Measurements from ENCODE around the gene COG5.

COG5 gene

GRCh38 chr7:107203607-107204006 lies 360.1 kb downstream of the COG5 start:
- CTCF ChIA-PET: no interaction called here
- no peak for DNase-seq (ENCODE audit: extremely low spot score)
- POLR2A ChIA-PET: interaction anchor here (0.9 kb wide), 1 partner anchor 35 kb away, joined by 3 read pairs; no protein-coding TSS in a partner anchor
- TF ChIP-seq ZNF384 (IDR thresholded peaks at IDR 0.05): no peak
- no peak for TF ChIP-seq FOXM1 (IDR thresholded peaks at IDR 0.05; ENCODE audit: borderline replicate concordance)
- TF ChIP-seq ELF4 (IDR thresholded peaks at IDR 0.05): no peak
- no peak for TF ChIP-seq L3MBTL2 (conservative IDR thresholded peaks at IDR 0.05)
- no peak for TF ChIP-seq BHLHE40 (IDR thresholded peaks at IDR 0.05; ENCODE audit: borderline replicate concordance)
- no peak for TF ChIP-seq LEF1 (IDR thresholded peaks at IDR 0.05; ENCODE audit: borderline replicate concordance)
- no peak for TF ChIP-seq FOXA1 (IDR thresholded peaks at IDR 0.05)
- no peak for TF ChIP-seq FOXK2 (IDR thresholded peaks at IDR 0.05)

GRCh38 chr7:107201795-107202450 lies 361.8 kb downstream of the COG5 start:
- CTCF ChIA-PET: no interaction called here
- POLR2A ChIA-PET: no interaction called here
- DNase-seq (ENCODE audit: extremely low spot score): peak; percentile 57
- TF ChIP-seq CTBP1 (IDR thresholded peaks at IDR 0.05; ENCODE audit: borderline replicate concordance): no peak
- no peak for TF ChIP-seq L3MBTL2 (conservative IDR thresholded peaks at IDR 0.05)
- no peak for TF ChIP-seq SP1 (IDR thresholded peaks at IDR 0.05)
- no peak for TF ChIP-seq TARDBP (IDR thresholded peaks at IDR 0.05)
- no peak for TF ChIP-seq NFRKB (IDR thresholded peaks at IDR 0.05)
- no peak for TF ChIP-seq LEF1 (IDR thresholded peaks at IDR 0.05; ENCODE audit: borderline replicate concordance)
- TF ChIP-seq HDGF (IDR thresholded peaks at IDR 0.05; ENCODE audit: borderline replicate concordance): no peak
- no peak for TF ChIP-seq BHLHE40 (IDR thresholded peaks at IDR 0.05; ENCODE audit: borderline replicate concordance)
- TF ChIP-seq ARNT (IDR thresholded peaks at IDR 0.05): no peak
- TF ChIP-seq FOXM1 (IDR thresholded peaks at IDR 0.05; ENCODE audit: borderline replicate concordance): no peak
- TF ChIP-seq SUZ12 (IDR thresholded peaks at IDR 0.05): no peak
- TF ChIP-seq FOXK2 (IDR thresholded peaks at IDR 0.05): no peak
- TF ChIP-seq ELF4 (IDR thresholded peaks at IDR 0.05): no peak
- no peak for TF ChIP-seq FOXA1 (IDR thresholded peaks at IDR 0.05)
- TF ChIP-seq ZNF384 (IDR thresholded peaks at IDR 0.05): no peak
- TF ChIP-seq, protein P1, sequence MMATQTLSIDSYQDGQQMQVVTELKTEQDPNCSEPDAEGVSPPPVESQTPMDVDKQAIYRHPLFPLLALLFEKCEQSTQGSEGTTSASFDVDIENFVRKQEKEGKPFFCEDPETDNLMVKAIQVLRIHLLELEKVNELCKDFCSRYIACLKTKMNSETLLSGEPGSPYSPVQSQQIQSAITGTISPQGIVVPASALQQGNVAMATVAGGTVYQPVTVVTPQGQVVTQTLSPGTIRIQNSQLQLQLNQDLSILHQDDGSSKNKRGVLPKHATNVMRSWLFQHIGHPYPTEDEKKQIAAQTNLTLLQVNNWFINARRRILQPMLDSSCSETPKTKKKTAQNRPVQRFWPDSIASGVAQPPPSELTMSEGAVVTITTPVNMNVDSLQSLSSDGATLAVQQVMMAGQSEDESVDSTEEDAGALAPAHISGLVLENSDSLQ (IDR thresholded peaks at IDR 0.05): no peak

GRCh38 chr7:107196834-107197610 lies 366.7 kb downstream of the COG5 start:
- DNase-seq (ENCODE audit: extremely low spot score): no peak
- TF ChIP-seq NFRKB (IDR thresholded peaks at IDR 0.05) (no peak), SP1 (IDR thresholded peaks at IDR 0.05) (no peak), FOXK2 (IDR thresholded peaks at IDR 0.05) (no peak), LEF1 (IDR thresholded peaks at IDR 0.05; ENCODE audit: borderline replicate concordance) (no peak), HDGF (IDR thresholded peaks at IDR 0.05; ENCODE audit: borderline replicate concordance) (no peak), FOXM1 (IDR thresholded peaks at IDR 0.05; ENCODE audit: borderline replicate concordance) (no peak), FOXA1 (IDR thresholded peaks at IDR 0.05) (no peak), ZNF384 (IDR thresholded peaks at IDR 0.05) (no peak), ELF4 (IDR thresholded peaks at IDR 0.05) (no peak), TARDBP (IDR thresholded peaks at IDR 0.05) (no peak)
- POLR2A ChIA-PET: no interaction called here
- CTCF ChIA-PET: no interaction called here

- CTCF ChIA-PET: no interaction called here
Measured at GRCh38 chr7:107194052-107194451, 369.7 kb downstream of the COG5 start.

GRCh38 chr7:107190090-107190489 lies 373.6 kb downstream of the COG5 start:
- CTCF ChIA-PET: no interaction called here
- POLR2A ChIA-PET: no interaction called here
- no peak for DNase-seq (ENCODE audit: extremely low spot score)
- TF ChIP-seq LEF1 (IDR thresholded peaks at IDR 0.05; ENCODE audit: borderline replicate concordance) (no peak), ARNT (IDR thresholded peaks at IDR 0.05) (no peak), FOXA1 (IDR thresholded peaks at IDR 0.05) (no peak), ZNF384 (IDR thresholded peaks at IDR 0.05) (no peak), SUZ12 (IDR thresholded peaks at IDR 0.05) (no peak), NFRKB (IDR thresholded peaks at IDR 0.05) (no peak), FOXM1 (IDR thresholded peaks at IDR 0.05; ENCODE audit: borderline replicate concordance) (no peak), TARDBP (IDR thresholded peaks at IDR 0.05) (no peak)
- TF ChIP-seq, protein P1 (IDR thresholded peaks at IDR 0.05): no peak

More at GRCh38 chr7:107194052-107194451, 369.7 kb downstream of the COG5 start:
- no peak for TF ChIP-seq NFRKB (IDR thresholded peaks at IDR 0.05)
- TF ChIP-seq LEF1 (IDR thresholded peaks at IDR 0.05; ENCODE audit: borderline replicate concordance): no peak
- TF ChIP-seq SUZ12 (IDR thresholded peaks at IDR 0.05): no peak
- no peak for TF ChIP-seq HDGF (IDR thresholded peaks at IDR 0.05; ENCODE audit: borderline replicate concordance)
- TF ChIP-seq FOXA1 (IDR thresholded peaks at IDR 0.05): no peak
- TF ChIP-seq TARDBP (IDR thresholded peaks at IDR 0.05): no peak
- TF ChIP-seq ARNT (IDR thresholded peaks at IDR 0.05): no peak
- no peak for TF ChIP-seq ELF4 (IDR thresholded peaks at IDR 0.05)
- TF ChIP-seq, protein P1 (IDR thresholded peaks at IDR 0.05): no peak
- TF ChIP-seq BHLHE40 (IDR thresholded peaks at IDR 0.05; ENCODE audit: borderline replicate concordance): no peak
- TF ChIP-seq FOXK2 (IDR thresholded peaks at IDR 0.05): no peak
- no peak for TF ChIP-seq CTBP1 (IDR thresholded peaks at IDR 0.05; ENCODE audit: borderline replicate concordance)
- TF ChIP-seq SP1 (IDR thresholded peaks at IDR 0.05): no peak
- TF ChIP-seq ZNF384 (IDR thresholded peaks at IDR 0.05): no peak
- no peak for TF ChIP-seq FOXM1 (IDR thresholded peaks at IDR 0.05; ENCODE audit: borderline replicate concordance)
- TF ChIP-seq L3MBTL2 (conservative IDR thresholded peaks at IDR 0.05): no peak
- DNase-seq (ENCODE audit: extremely low spot score): no peak
- POLR2A ChIA-PET: no interaction called here

Measured in HEK293T (cell line).